ENCODE data around the gene RBPJ.
"Not testable (repeated sequence)": the region's sequence is repeated elsewhere in the genome, so short reads cannot be mapped to it uniquely, and the experiment has no call there.

Gene RBPJ

DNA sequence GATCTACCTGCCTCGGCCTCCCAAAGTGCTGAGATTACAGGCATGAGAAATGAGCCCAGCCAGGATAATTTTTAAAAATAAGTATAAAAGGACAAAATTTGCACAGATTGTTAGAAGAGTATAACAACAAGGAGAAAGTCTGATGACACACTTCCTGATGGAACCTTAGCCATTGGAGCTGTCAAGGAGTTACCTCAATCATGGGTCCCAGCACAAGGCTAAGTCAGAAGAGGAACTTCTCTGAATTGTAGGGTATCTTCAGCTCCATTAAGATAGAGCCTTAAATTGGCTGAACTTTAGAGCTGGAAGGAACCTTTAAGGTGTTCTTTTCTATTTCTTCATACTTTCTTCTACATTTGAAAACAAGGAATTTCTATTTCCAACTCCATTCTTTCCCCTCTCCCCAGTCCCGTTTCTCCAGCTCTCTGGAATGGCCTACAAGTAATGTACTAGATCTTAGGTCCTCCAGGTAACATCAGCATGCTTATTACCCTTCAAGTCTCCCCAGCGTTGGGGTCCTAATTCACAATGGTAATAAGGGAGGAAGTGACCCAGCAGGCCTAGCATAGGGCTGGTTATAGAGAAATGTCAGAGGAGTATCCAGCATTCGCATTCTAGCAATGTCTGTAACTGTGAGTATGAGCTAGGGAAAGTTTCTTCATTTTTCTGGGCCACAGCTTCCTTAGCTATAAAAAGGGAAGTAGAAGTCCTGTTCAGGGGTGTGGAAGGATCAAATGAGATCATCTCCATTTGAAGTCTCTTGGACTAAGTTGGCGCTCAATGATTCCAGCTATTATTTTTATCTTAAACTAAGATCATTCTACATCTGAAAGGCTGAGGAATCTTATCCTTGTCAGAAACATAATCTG is 18.5 kb upstream of the RBPJ start:
- DNase-seq (no peak), ATAC-seq (no peak)

- no peak for ATAC-seq
- DNase-seq, result no peak
Observed at GRCh38 chr4:26303008-26303407, 17.8 kb upstream of the RBPJ start.

- ATAC-seq (peak; percentile 79), DNase-seq (no peak)
Observed at GRCh38 chr4:26307037-26307800, 13.6 kb upstream of the RBPJ start.

- DNase-seq, result no peak
- ATAC-seq, result peak; percentile 71
Observed at GRCh38 chr4:26308568-26308967, 12.2 kb upstream of the RBPJ start.

GRCh38 chr4:26310264-26310663 is 10.6 kb upstream of the RBPJ start:
- DNase-seq (no peak), ATAC-seq (no peak)

GRCh38 chr4:26311633-26312032 is 9.2 kb upstream of the RBPJ start:
- DNase-seq (no peak), ATAC-seq (peak; percentile 48)

DNA sequence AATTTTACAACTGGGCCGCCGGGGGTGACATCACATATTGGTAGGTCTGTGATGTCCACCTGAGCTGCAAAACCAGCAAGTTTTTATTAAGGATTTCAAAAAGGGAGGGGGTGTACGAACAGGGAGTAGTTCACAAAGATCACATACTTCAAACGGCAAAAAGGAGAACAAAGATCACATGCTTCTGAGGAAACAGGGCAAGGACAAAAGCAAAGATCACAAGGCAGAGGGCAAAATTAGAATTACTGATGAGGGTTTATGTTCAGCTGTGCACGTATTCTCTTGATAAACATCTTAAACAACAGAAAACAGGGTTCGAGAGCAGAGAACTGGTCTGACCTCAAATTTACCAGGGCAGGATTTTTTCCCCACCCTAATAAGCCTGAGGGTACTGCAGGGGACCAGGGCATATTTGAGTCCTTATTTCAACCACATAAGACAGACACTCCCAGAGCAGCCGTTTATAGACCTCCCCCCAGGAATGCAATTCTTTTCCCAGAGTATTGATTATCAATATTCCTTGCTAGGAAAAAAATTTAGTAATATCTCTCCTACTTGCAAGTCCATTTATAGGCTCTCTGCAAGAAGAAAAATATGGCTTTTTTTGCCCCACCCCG is 5.4 kb upstream of the RBPJ start:
- DNase-seq, ATAC-seq: not testable (repeated sequence)

DNA sequence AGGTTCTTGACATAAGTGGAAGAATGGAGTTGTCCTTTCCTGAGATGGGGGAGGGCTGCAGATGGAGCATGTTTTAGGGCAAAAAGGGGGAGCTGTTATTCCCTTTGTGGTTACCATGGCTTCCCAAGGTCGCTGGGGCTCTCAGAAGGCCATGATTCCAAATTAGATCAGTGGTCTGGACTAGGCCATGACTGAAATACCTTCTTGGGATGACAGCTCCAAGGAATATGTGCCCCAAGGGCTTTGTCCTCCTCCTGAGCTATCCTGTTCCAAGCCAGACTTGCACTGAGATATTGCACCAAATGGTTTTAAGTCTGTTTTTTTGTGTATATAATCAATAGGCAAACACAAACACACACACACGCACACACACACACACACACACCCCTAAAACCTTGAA is 3.0 kb upstream of the RBPJ start:
- no peak for ATAC-seq
- DNase-seq, result no peak

- peak; percentile 78 for ATAC-seq
- DNase-seq, result peak; percentile 97
Observed at GRCh38 chr4:26319467-26319948, 1.3 kb upstream of the RBPJ start.

GRCh38 chr4:26319949-26320537 is 771 bp upstream of the RBPJ start:
- peak; percentile 65 for DNase-seq
- ATAC-seq, result peak; percentile 30

- no peak for ATAC-seq
- peak; percentile 38 for DNase-seq
Observed at GRCh38 chr4:26321373-26322221, 783 bp downstream of the RBPJ start.

GRCh38 chr4:26322346-26322745 is 1.5 kb downstream of the RBPJ start:
- DNase-seq (no peak), ATAC-seq (no peak)

DNA sequence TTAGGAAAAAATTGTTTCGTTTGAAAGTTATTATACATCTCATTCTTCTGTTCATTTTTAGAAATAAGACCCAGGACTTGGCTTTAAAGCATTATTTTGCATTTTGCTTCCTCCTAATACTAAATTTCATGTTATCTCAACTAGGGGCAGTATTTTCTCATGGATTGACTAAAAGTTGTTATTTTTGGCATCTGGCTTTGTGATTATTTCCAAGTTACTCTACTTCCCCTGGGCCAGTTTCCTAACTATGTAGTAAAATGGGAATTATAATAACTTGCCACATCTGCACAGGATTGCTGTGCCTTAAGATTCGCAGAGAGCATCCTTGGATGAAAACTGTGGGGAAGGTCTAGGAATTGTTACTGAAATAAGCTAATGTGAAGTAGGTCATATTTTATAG is 3.0 kb downstream of the RBPJ start:
- ATAC-seq (no peak), DNase-seq (no peak)

GRCh38 chr4:26325191-26325590 is 4.4 kb downstream of the RBPJ start:
- DNase-seq, result no peak
- peak; percentile 26 for ATAC-seq

DNA sequence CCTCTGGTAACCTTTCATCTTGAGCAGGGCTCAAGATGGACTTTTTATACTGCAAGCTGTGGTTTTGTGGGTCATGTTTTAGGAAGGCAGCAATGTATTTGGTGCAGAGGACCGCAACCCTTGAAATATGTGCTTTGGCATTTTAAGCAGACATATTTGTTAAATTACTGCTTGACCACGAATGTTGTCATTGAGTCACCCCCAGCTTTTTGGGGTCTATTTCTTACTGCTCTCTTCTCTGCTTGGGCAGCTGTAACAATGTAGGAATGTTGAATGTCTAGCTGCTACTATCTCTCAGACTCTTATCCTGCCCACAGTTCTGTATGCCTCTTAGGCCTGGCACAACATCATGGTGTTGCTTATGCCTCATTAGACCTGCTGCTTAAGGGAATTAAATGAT is 6.0 kb downstream of the RBPJ start:
- DNase-seq (no peak), ATAC-seq (no peak)

DNA sequence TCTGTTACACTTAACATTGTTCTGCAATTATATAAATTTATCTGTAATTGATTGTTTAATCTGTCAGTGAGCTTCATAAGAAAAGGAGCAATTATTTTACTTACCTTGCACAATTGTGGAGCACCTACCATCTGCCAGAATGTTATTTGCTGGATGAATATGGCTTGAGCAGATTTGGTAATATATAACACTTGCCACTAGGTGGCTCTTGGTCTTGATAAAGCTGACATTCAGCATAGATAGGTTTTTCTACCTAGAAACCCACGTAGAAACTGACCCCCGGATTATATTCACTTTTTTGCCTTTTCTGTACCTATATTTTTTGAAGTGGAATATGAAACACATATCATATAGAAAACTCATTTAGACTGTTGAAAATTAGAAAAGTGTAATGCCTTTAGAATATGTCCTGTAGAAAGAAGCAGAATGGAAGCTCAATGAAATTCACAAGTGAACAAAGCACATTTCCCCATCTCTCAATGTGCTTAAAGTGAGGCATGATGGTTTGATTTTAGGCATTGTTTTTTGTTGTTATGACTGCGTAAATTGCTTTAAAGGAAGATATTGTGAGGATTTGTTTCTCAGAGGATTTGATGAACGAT is 9.5 kb downstream of the RBPJ start:
- ATAC-seq, result peak; percentile 60
- DNase-seq, result no peak

DNA sequence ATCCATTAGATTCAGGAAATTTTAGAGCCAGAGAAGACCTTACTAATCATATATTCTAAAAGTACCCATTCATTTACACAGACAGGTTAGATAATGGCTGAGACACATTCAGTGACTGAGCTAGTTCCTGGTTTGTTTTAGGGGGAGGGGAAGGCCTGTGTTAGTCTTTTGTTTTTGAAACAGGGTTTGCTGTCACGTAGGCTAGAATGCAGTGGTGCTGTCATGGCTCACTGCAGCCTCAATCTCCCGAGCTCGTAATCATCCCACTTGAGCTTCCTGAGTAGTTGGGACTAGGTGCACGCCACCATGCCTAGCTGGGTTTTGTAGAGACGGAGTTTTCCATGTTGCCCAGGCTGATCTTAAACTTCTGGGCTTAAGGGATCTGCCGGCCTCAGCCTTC is 10.1 kb downstream of the RBPJ start:
- ATAC-seq (no peak), DNase-seq (no peak)

DNA sequence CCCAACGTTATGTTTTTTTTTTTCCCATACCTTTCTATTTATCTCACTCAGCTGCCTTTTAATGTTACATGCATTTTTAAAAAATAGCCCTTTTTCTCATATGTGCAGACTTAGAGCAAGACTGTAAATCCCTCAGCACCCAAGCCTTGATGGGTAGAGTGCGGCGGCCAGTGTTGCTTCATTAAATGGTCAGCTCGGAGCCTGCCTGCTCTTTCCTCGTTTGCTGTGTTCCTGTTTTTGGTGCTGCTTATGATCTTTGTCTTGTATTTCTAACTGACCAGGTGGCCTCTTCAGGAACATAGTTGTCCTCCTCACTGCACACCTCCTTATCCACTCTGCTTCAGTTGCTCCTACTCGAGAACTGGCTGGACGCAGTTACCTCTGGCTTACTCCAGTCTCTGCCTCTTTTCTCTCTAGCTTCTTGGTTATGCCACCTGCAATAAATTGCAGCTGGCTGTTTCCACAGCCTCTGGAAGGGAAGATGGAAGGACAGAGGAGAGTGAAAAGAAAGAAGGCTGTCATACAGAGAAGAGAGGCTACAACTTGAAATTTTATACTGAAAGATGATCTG is 10.7 kb downstream of the RBPJ start:
- ATAC-seq (no peak), DNase-seq (no peak)

GRCh38 chr4:26334366-26334765 is 13.6 kb downstream of the RBPJ start:
- DNase-seq (no peak), ATAC-seq (no peak)

- ATAC-seq (no peak), DNase-seq (no peak)
Observed at GRCh38 chr4:26337612-26338011, 16.8 kb downstream of the RBPJ start.
